HCT116 (cell line): ENCODE results near the gene RPL35A.

Experiments
- CBX3 ChIP-seq: IDR thresholded peaks from 2 replicates; pipeline ENCODE4 v1.6.1; 2012; ENCODE audit warnings: low read depth
- EGR1 ChIP-seq: IDR thresholded peaks from 2 replicates; pipeline ENCODE4 v1.6.1; 2012; ENCODE audit warnings: low read depth
- JUND ChIP-seq: IDR thresholded peaks from 2 replicates; pipeline ENCODE4 v1.6.1; 2012
- POLR2A ChIP-seq: IDR thresholded peaks from 2 replicates; pipeline ENCODE4 v1.7.0; 2011; ENCODE audit warnings: borderline replicate concordance; ENCODE audit not compliant: insufficient read depth, insufficient read length; ENCODE audit errors: extremely low read depth
- POLR2AphosphoS5 ChIP-seq: IDR thresholded peaks from 2 replicates; pipeline ENCODE4 v1.6.1; 2011; ENCODE audit warnings: mild to moderate bottlenecking, low read depth, low read length, moderate library complexity
- SIN3A ChIP-seq: IDR thresholded peaks from 2 replicates; pipeline ENCODE4 v1.6.1; 2012; ENCODE audit warnings: low read depth
- TCF7L2 ChIP-seq: IDR thresholded peaks from 2 replicates; pipeline ENCODE4 v1.7.0; 2011; ENCODE audit warnings: borderline replicate concordance, inconsistent platforms; ENCODE audit not compliant: insufficient read depth, insufficient read length; ENCODE audit errors: extremely low read depth
- YY1 ChIP-seq: IDR thresholded peaks from 2 replicates; pipeline ENCODE4 v1.6.1; 2011; ENCODE audit warnings: low read length, low read depth, moderate library complexity, mild to moderate bottlenecking; ENCODE audit not compliant: insufficient replicate concordance; ENCODE audit errors: extremely low read depth
- TF ChIP-seq, protein P1 (sequence below), 3 experiments: fragments of 200-600 bp in 1 of 3; sonication (generic) in 1 of 3; IDR thresholded peaks in 2 of 3; conservative IDR thresholded peaks in 1 of 3; 2 replicates each; pipeline ENCODE4 v1.5.1; 2012 to 2017; ENCODE audit warnings: low read depth in 2 of 3, low read length in 2 of 3, antibody characterized with exemption in 1 of 3, borderline replicate concordance in 1 of 3, control low read depth in 1 of 3, mild to moderate bottlenecking in 1 of 3, mixed read lengths in 1 of 3, mixed run types in 1 of 3, moderate library complexity in 1 of 3; ENCODE audit not compliant: insufficient read depth in 1 of 3
- TF ChIP-seq, protein P2 (sequence below): IDR thresholded peaks from 2 replicates; pipeline ENCODE4 v1.6.1; 2012

DNA sequence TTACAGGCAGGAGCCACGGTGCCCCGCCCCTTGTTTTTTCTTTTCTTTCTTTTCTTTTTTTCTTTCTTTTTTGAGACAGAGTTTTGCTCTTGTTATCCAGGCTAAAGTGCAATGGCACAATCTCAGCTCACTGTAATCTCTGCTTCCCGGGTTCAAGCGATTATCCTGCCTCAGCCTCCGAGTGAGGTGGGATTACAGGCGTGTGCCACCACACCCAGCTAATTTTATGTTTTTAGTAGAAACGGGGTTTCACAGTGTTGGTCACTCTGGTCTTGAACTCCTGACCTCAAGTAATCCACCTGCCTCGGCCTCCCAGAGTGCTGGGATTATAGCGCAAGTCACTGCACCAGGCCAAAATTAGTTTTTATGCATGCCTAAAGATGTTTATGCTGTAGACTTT, 2.5 kb downstream of the RPL35A start:
- TF ChIP-seq, protein P1, sequence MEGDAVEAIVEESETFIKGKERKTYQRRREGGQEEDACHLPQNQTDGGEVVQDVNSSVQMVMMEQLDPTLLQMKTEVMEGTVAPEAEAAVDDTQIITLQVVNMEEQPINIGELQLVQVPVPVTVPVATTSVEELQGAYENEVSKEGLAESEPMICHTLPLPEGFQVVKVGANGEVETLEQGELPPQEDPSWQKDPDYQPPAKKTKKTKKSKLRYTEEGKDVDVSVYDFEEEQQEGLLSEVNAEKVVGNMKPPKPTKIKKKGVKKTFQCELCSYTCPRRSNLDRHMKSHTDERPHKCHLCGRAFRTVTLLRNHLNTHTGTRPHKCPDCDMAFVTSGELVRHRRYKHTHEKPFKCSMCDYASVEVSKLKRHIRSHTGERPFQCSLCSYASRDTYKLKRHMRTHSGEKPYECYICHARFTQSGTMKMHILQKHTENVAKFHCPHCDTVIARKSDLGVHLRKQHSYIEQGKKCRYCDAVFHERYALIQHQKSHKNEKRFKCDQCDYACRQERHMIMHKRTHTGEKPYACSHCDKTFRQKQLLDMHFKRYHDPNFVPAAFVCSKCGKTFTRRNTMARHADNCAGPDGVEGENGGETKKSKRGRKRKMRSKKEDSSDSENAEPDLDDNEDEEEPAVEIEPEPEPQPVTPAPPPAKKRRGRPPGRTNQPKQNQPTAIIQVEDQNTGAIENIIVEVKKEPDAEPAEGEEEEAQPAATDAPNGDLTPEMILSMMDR (IDR thresholded peaks at IDR 0.05 in 2 of 3, conservative IDR thresholded peaks at IDR 0.05 in 1 of 3; ENCODE audit: borderline replicate concordance in 1 of 3, insufficient read depth in 1 of 3, low read depth in 2 of 3, low read length in 2 of 3) = no peak
- no peak for TF ChIP-seq POLR2A
- TF ChIP-seq POLR2AphosphoS5 = no peak
- TF ChIP-seq, protein P2, sequence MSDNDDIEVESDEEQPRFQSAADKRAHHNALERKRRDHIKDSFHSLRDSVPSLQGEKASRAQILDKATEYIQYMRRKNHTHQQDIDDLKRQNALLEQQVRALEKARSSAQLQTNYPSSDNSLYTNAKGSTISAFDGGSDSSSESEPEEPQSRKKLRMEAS = no peak
- TF ChIP-seq SIN3A = no peak
- no peak for TF ChIP-seq EGR1
- no peak for TF ChIP-seq YY1
- TF ChIP-seq JUND = no peak
- no peak for TF ChIP-seq CBX3
- no peak for TF ChIP-seq TCF7L2
